Adrenal gland (tissue), 12 donors: ENCODE measurements around the gene VWA5B2. TPM values are rescaled to one million over a fixed set of nuclear protein-coding genes. Genes with fewer than 3 reads are reported as not detected.
A peak's percentile ranks its signal among the peaks of the same experiment; 100 is the strongest.

ENCODE experiments used
- DNase-seq, 7 donors: peaks; one replicate each; pipeline ENCODE4 v3.0.0-alpha.2; 2019 to 2020
- H3K27ac ChIP-seq, 5 donors: fragments of 200-600 bp; sonication (generic) in 4 of 5; 1 replicate in 3 of 5; 2 replicates in 2 of 5; pipeline versions ENCODE4 v1.5.1 to v1.8.0; 2016 to 2020; ENCODE audit warnings: mild to moderate bottlenecking in 1 of 5
- H3K27me3 ChIP-seq: fragments of 200-600 bp; 2 replicates; pipeline ENCODE4 v1.8.0; 2021
- H3K36me3 ChIP-seq, 2 donors: fragments of 200-600 bp; replicated peaks in 1 of 2; 1 replicate in 1 of 2; 2 replicates in 1 of 2; pipeline versions ENCODE4 v1.5.1 to v1.8.0; 2018 to 2022
- H3K4me1 ChIP-seq, 2 donors: fragments of 200-600 bp; replicated peaks in 1 of 2; 1 replicate in 1 of 2; 2 replicates in 1 of 2; pipeline versions ENCODE4 v1.5.1 to v1.8.0; 2018 to 2021
- H3K4me3 ChIP-seq, 4 donors: fragments of 200-600 bp; sonication (generic) in 3 of 4; one replicate each; pipeline ENCODE4 v1.5.1; 2016 to 2018
- H3K9me3 ChIP-seq, 3 donors: fragments of 200-600 bp; sonication (generic) in 1 of 3; replicated peaks in 1 of 3; 1 replicate in 2 of 3; 2 replicates in 1 of 3; pipeline versions ENCODE4 v1.5.1 to v1.8.0; 2016 to 2021
- CTCF ChIP-seq, 6 experiments: fragments of 450-650 bp in 4 of 6; fragments of 200-600 bp in 2 of 6; sonication (generic) in 1 of 6; IDR thresholded peaks; 1 replicate in 5 of 6; 2 replicates in 1 of 6; pipeline versions ENCODE4 v1.5.1 to v1.8.0; 2016 to 2021; ENCODE audit warnings: antibody characterized with exemption in 6 of 6, mild to moderate bottlenecking in 2 of 6, moderate library complexity in 1 of 6
- POLR2A ChIP-seq, 2 donors: fragments of 450-650 bp; IDR thresholded peaks; one replicate each; pipeline ENCODE4 v1.6.1; 2017; ENCODE audit warnings: antibody characterized with exemption in 2 of 2, mild to moderate bottlenecking in 2 of 2, moderate library complexity in 1 of 2
- WGBS, 4 donors: extraction: QIAGEN DNeasy Blood & Tissue Kit in 2 of 4; methylation state at CpG; one replicate each; pipeline versions ENCODE4 v1.1.5 to v1.1.7; 2013 to 2017; 5-methylcytosine and 5-hydroxymethylcytosine counted together
- intact Hi-C, 2 donors: fragments of 100-400 bp; cut with DNase I; formaldehyde crosslinking; loops; one replicate each; pipeline versions ENCODE4 v1.14.1 to v1.15.0; 2022 to 2023
- polyA plus RNA-seq, 3 donors: library from polyadenylated mRNA; stranded (reverse); fragments of 200-250 nt in 2 of 3; fragments of 350-450 nt in 1 of 3; fragmentation: Illumina TruSeq in 1 of 3; extraction: RNeasy Lipid Tissue Mini Kit (QIAGEN cat#74804) in 1 of 3; gene quantifications; one replicate each; pipeline ENCODE4 v1.2.3, GENCODE V29; 2013 to 2014
- total RNA-seq, 9 donors: library from RNA; depleted of rRNA in 4 of 9; stranded (reverse); fragments of >200 nt in 4 of 9; fragments of 120-200 nt in 1 of 9; fragmentation: NEBNext Ultra II Directional in 1 of 9; extraction: Animal tissue kit (Norgen Biotek cat#: 25700) in 1 of 9; gene quantifications; one replicate each; pipeline versions ENCODE4 v1.1.0 to v1.2.4, GENCODE V29; 2013 to 2023
- donor health status: healthy with polysubstance abuse.
- donor health status: Bipolar disorder and iron deficiency.
- donor health status: DM: yes; HTN: yes; CAD: no.
- donor health status: DM: no; HTN: no; CAD: no.
- donor health status: DM: no; HTN: no; CAD: no.
- donor health status: DM: yes; HTN: yes; CAD: no.

The VWA5B2 gene
- total and polyA plus RNA-seq, 12 donors, result 1.1 to 1,120 (median 65.8) TPM

- peak in 6 of 7 donors; percentile 55 to 73 (median 62) for DNase-seq
- Histone ChIP-seq H3K4me3 (no peak overlapping the region), H3K36me3 (peaks cover 0 to 69% of the 10 kb centered on the region in 2 donors), H3K27ac (peak overlapping the region in 4 of 5 donors; percentile 14 to 77 (median 72)), H3K9me3 (no peaks in the 10 kb centered on the region), H3K4me1 (peaks cover 11 to 57% of the 10 kb centered on the region in 2 donors), H3K27me3 (no peaks in the 10 kb centered on the region)
- TF ChIP-seq POLR2A (IDR thresholded peaks at IDR 0.05) (peak in 1 of 2 donors; percentile 10), CTCF (IDR thresholded peaks at IDR 0.05) (no peak)
- WGBS, 4 donors, result 41 to 69% (median 48%) methylated on average over 4 to 9 of the region's 9 CpGs
- intact Hi-C loops, result loop anchor here in 1 of 2 donors (5.0 kb wide), 1 partner anchor 43 kb away; no protein-coding TSS in a partner anchor
Measured at GRCh38 chr3:184193991-184194539, 35.3 kb upstream of the VWA5B2 start.

DNA sequence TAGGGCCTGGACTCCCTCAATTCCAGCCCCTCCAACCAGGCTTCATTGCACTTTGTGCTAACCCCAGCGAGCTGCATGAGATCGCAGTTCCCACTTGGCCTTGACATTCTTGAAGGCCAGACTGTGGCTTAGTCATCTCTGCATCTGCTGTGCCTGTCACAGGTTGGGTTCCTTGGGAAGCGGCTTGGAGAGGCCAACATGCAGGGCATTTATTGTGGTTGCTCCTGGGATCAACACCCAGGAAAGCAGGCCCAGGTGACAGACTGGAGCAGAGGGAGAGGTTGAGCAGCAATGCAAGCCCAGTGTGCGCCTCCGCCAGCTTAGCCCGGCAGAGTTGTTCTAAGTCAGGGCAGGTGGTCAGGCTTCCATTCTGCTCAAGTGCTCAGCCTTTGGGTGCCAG is 32.8 kb upstream of the VWA5B2 start:
- peaks cover 0 to 44% of the 10 kb centered on the region in 2 donors for H3K36me3 ChIP-seq
- no peak overlapping the region for H3K4me3 ChIP-seq
- no peaks in the 10 kb centered on the region for H3K9me3 ChIP-seq
- 51 to 57% (median 56%) methylated on average over 5 to 6 of the region's 6 CpGs; no CpG with 5 or more reads in 1 of the 4 donors for WGBS, 4 donors
- DNase-seq, result peak; percentile 63 to 86 (median 84)
- TF ChIP-seq CTCF (IDR thresholded peaks at IDR 0.05) (no peak), POLR2A (IDR thresholded peaks at IDR 0.05) (peak in 1 of 2 donors; percentile 21)
- H3K27ac ChIP-seq, result peak overlapping the region in 4 of 5 donors; percentile 69 to 88 (median 72)
- H3K4me1 ChIP-seq, result peaks cover 11 to 40% of the 10 kb centered on the region in 2 donors
- intact Hi-C loops, result no loop called here
- no peaks in the 10 kb centered on the region for H3K27me3 ChIP-seq

GRCh38 chr3:184198509-184198908 is 30.9 kb upstream of the VWA5B2 start:
- Histone ChIP-seq H3K36me3 (peaks cover 0 to 24% of the 10 kb centered on the region in 2 donors), H3K9me3 (no peaks in the 10 kb centered on the region), H3K27ac (peak overlapping the region in 1 of 5 donors; percentile 6), H3K4me1 (peaks cover 11 to 40% of the 10 kb centered on the region in 2 donors), H3K27me3 (no peaks in the 10 kb centered on the region), H3K4me3 (no peak overlapping the region)
- TF ChIP-seq POLR2A (IDR thresholded peaks at IDR 0.05), result no peak
- TF ChIP-seq CTCF (IDR thresholded peaks at IDR 0.05), result no peak
- no peak for DNase-seq
- 80 to 98% (median 86%) methylated on average over 9 of the region's 9 CpGs for WGBS, 4 donors
- intact Hi-C loops, result no loop called here

- H3K36me3 ChIP-seq, result peaks cover 0 to 1% of the 10 kb centered on the region in 2 donors
- no peak for DNase-seq
- peaks cover 11 to 17% of the 10 kb centered on the region in 2 donors for H3K4me1 ChIP-seq
- intact Hi-C loops, result no loop called here
- no peak overlapping the region for H3K4me3 ChIP-seq
- no peak overlapping the region for H3K27ac ChIP-seq
- TF ChIP-seq POLR2A (IDR thresholded peaks at IDR 0.05) (no peak), CTCF (IDR thresholded peaks at IDR 0.05) (no peak)
- no peaks in the 10 kb centered on the region for H3K9me3 ChIP-seq
- no peaks in the 10 kb centered on the region for H3K27me3 ChIP-seq
Measured at GRCh38 chr3:184200825-184201224, 28.6 kb upstream of the VWA5B2 start.
